NCI-H446 (cell line): ENCODE results near the gene NRN1L.

Experiments used
- DNase-seq, 2 experiments: peaks; one replicate each; lab custom pipeline; 2025; lab: John Stamatoyannopoulos, UW

Gene NRN1L

GRCh38 chr16:67935402-67936123, 50.9 kb downstream of the NRN1L start:
- peak; percentile 66 to 77 for DNase-seq
